H9 (cell line): ENCODE data around the gene ZAP70. TPM values are rescaled to one million over a fixed set of nuclear protein-coding genes. Genes with fewer than 3 reads are reported as not detected.

Source experiments
- DNase-seq: peaks from one replicate; pipeline ENCODE4 v3.0.0-alpha.2; 2017
- H2AFZ ChIP-seq: one replicate; pipeline ENCODE4 v1.6.1; 2013; ENCODE audit warnings: mild to moderate bottlenecking, low read length, control low read depth, moderate library complexity
- H2AK5ac ChIP-seq: 2 replicates; pipeline ENCODE4 v1.6.1; 2013; ENCODE audit warnings: low read length, control low read depth, mixed read lengths; ENCODE audit not compliant: insufficient read length
- H2BK120ac ChIP-seq: one replicate; pipeline ENCODE4 v1.6.1; 2013; ENCODE audit warnings: low read depth, mild to moderate bottlenecking, low read length, control low read depth, inconsistent platforms; ENCODE audit not compliant: poor library complexity, severe bottlenecking
- H2BK12ac ChIP-seq: 2 replicates; pipeline ENCODE4 v1.6.1; 2013; ENCODE audit warnings: low read length, control low read depth, mixed read lengths, low read depth; ENCODE audit not compliant: insufficient read length
- H2BK15ac ChIP-seq: 2 replicates; pipeline ENCODE4 v1.6.1; 2013; ENCODE audit warnings: low read depth, low read length, control low read depth
- H2BK20ac ChIP-seq: one replicate; pipeline ENCODE4 v1.6.1; 2013; ENCODE audit warnings: low read depth, mild to moderate bottlenecking, low read length, control low read depth, inconsistent platforms; ENCODE audit not compliant: poor library complexity, severe bottlenecking
- H2BK5ac ChIP-seq: 2 replicates; pipeline ENCODE4 v1.6.1; 2013; ENCODE audit warnings: low read length, control low read depth, mixed read lengths; ENCODE audit not compliant: insufficient read length
- H3K14ac ChIP-seq: 2 replicates; pipeline ENCODE4 v1.6.1; 2013; ENCODE audit warnings: low read length, control low read depth; ENCODE audit not compliant: insufficient read depth
- H3K18ac ChIP-seq: 2 replicates; pipeline ENCODE4 v1.6.1; 2013; ENCODE audit warnings: low read depth, mild to moderate bottlenecking, mixed read lengths, low read length, control low read depth; ENCODE audit not compliant: insufficient read length
- H3K23ac ChIP-seq: 2 replicates; pipeline ENCODE4 v1.6.1; 2013; ENCODE audit warnings: low read length, control low read depth, mixed read lengths, low read depth; ENCODE audit not compliant: insufficient read length
- H3K23me2 ChIP-seq: 2 replicates; pipeline ENCODE4 v1.6.1; 2013; ENCODE audit warnings: low read depth, mild to moderate bottlenecking, mixed read lengths, low read length, control low read depth; ENCODE audit not compliant: insufficient read length, poor library complexity, severe bottlenecking
- H3K27ac ChIP-seq: 2 replicates; pipeline ENCODE4 v1.5.1; 2013; ENCODE audit warnings: low read length, control low read depth, mixed read lengths, low read depth; ENCODE audit not compliant: insufficient read length
- H3K27me3 ChIP-seq: 2 replicates; pipeline ENCODE4 v1.6.1; 2013; ENCODE audit warnings: low read length, control low read depth, inconsistent platforms; ENCODE audit not compliant: insufficient read depth
- H3K4ac ChIP-seq: 2 replicates; pipeline ENCODE4 v1.6.1; 2013; ENCODE audit warnings: low read depth, mild to moderate bottlenecking, control low read depth, inconsistent platforms, low read length, moderate library complexity
- H3K4me1 ChIP-seq: 2 replicates; pipeline ENCODE4 v1.6.1; 2013; ENCODE audit warnings: low read length, control low read depth, inconsistent platforms; ENCODE audit not compliant: insufficient read depth
- H3K4me2 ChIP-seq: 2 replicates; pipeline ENCODE4 v1.6.1; 2013; ENCODE audit warnings: low read length, control low read depth, mixed read lengths; ENCODE audit not compliant: insufficient read length, insufficient read depth
- H3K56ac ChIP-seq: 2 replicates; pipeline ENCODE4 v1.6.1; 2013; ENCODE audit warnings: low read depth, mild to moderate bottlenecking, mixed read lengths, low read length, control low read depth; ENCODE audit not compliant: insufficient read length
- H3K79me1 ChIP-seq: 2 replicates; pipeline ENCODE4 v1.6.1; 2013; ENCODE audit warnings: low read depth, mild to moderate bottlenecking, moderate library complexity, low read length, control low read depth, inconsistent platforms; ENCODE audit not compliant: insufficient read depth, poor library complexity, severe bottlenecking
- H3K79me2 ChIP-seq: 2 replicates; pipeline ENCODE4 v1.6.1; 2013; ENCODE audit warnings: low read length, control low read depth, inconsistent platforms; ENCODE audit not compliant: insufficient read depth
- H3K9ac ChIP-seq: 2 replicates; pipeline ENCODE4 v1.6.1; 2013; ENCODE audit warnings: low read length, control low read depth, mixed read lengths; ENCODE audit not compliant: insufficient read length; ENCODE audit errors: extremely low read depth
- H3K9me3 ChIP-seq: one replicate; pipeline ENCODE4 v1.6.1; 2013; ENCODE audit warnings: low read depth, low read length, inconsistent platforms; ENCODE audit not compliant: control insufficient read depth
- H3T11ph ChIP-seq: one replicate; pipeline ENCODE4 v1.6.1; 2013; ENCODE audit warnings: mild to moderate bottlenecking, low read length, control low read depth, inconsistent platforms
- H4K20me1 ChIP-seq: one replicate; pipeline ENCODE4 v1.6.1; 2013; ENCODE audit not compliant: control insufficient read depth, insufficient read length, insufficient read depth
- H4K5ac ChIP-seq: 2 replicates; pipeline ENCODE4 v1.6.1; 2013; ENCODE audit warnings: low read depth, mild to moderate bottlenecking, mixed read lengths, low read length, control low read depth; ENCODE audit not compliant: insufficient read length
- H4K8ac ChIP-seq: replicated peaks from 2 replicates; pipeline ENCODE4 v1.6.1; 2013; ENCODE audit warnings: low read length, control low read depth, mixed read lengths, low read depth; ENCODE audit not compliant: insufficient read length
- H4K91ac ChIP-seq: 2 replicates; pipeline ENCODE4 v1.6.1; 2013; ENCODE audit warnings: low read depth, mild to moderate bottlenecking, moderate library complexity, mixed read lengths, low read length, control low read depth; ENCODE audit not compliant: insufficient read length
- H3K27ac Mint-ChIP-seq, 3 experiments: 2 replicates in 2 of 3; 3 replicates in 1 of 3; pipeline ENCODE4 v1.8.0; 2020 to 2021; ENCODE audit warnings: mixed read lengths in 3 of 3, mild to moderate bottlenecking in 1 of 3, moderate library complexity in 1 of 3
- H3K27me3 Mint-ChIP-seq: 2 replicates; pipeline ENCODE4 v1.8.0; 2021; ENCODE audit warnings: low read depth, mild to moderate bottlenecking, moderate library complexity, mixed read lengths
- H3K36me3 Mint-ChIP-seq, 3 experiments: 2 replicates in 2 of 3; 3 replicates in 1 of 3; pipeline ENCODE4 v1.8.0; 2020 to 2021; ENCODE audit warnings: low read depth in 3 of 3, mixed read lengths in 3 of 3; ENCODE audit not compliant: insufficient read depth in 1 of 3
- H3K4me1 Mint-ChIP-seq, 2 experiments: 2 replicates each; pipeline ENCODE4 v1.8.0; 2020; ENCODE audit warnings: mixed read lengths in 2 of 2
- H3K4me3 Mint-ChIP-seq, 2 experiments: 2 replicates in 1 of 2; 3 replicates in 1 of 2; pipeline ENCODE4 v1.8.0; 2020 to 2021; ENCODE audit warnings: mild to moderate bottlenecking in 2 of 2, mixed read lengths in 2 of 2, moderate library complexity in 1 of 2
- H3K9me3 Mint-ChIP-seq, 2 experiments: 2 replicates in 1 of 2; 3 replicates in 1 of 2; pipeline ENCODE4 v1.8.0; 2020; ENCODE audit warnings: mild to moderate bottlenecking in 2 of 2, mixed read lengths in 2 of 2, moderate library complexity in 1 of 2
- WGBS: extraction: QIAGEN DNeasy Blood & Tissue Kit; methylation state at CpG from one replicate; pipeline ENCODE4 v1.1.7; 2013; ENCODE audit warnings: missing lambda C conversion rate, low lambda C conversion rate, mixed read lengths; ENCODE audit not compliant: insufficient read length; ENCODE audit errors: extremely low coverage; 5-methylcytosine and 5-hydroxymethylcytosine counted together
- total RNA-seq: library from RNA; stranded (reverse); gene quantifications from 2 replicates; pipeline ENCODE4 v1.2.1, GENCODE V29; 2021
- TF ChIP-seq, protein P1 (sequence below): fragments of 200-600 bp; sonication (generic); conservative IDR thresholded peaks from 3 replicates; pipeline ENCODE4 v1.8.0; 2021; ENCODE audit warnings: antibody characterized with exemption, mild to moderate bottlenecking

ZAP70 gene
- total RNA-seq, 1 experiment from 2014 or later, result 0.24 TPM

DNA sequence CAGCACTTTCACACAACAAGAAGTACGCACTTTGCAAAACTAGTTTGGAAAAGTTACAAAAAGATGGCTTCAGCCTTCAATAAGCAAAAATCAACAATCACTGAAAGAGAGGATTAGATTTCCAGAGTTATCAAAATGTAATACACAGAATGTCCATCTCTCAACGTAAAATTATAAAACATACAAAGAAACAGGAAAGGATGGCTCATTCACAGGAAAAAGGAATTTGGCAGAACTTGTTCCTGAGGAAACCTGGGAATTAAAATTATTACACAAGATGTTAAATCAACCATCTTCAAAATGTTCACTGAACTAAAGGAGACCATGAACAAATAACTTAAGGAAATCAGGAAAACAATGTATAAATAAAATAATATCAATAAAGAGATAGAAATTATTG is 35.9 kb upstream of the ZAP70 start:
- no peak overlapping the region for H3K4me2 ChIP-seq
- H4K91ac ChIP-seq, result no peak overlapping the region
- H2BK20ac ChIP-seq, result no peak overlapping the region
- no peak overlapping the region for H3K9ac ChIP-seq
- peaks cover 0 to 31% (median 2%) of the 10 kb centered on the region in 3 experiments; a peak in 5 of 7 replicates for H3K36me3 Mint-ChIP-seq
- no peak overlapping the region for H4K5ac ChIP-seq
- no peaks in the 10 kb centered on the region for H3K79me1 ChIP-seq
- H3K4me1 ChIP-seq, result no peaks in the 10 kb centered on the region
- H3K56ac ChIP-seq, result no peak overlapping the region
- no peak overlapping the region for H2AK5ac ChIP-seq
- no CpG with 5 or more reads among the region's 2 CpGs for WGBS
- no peak overlapping the region for H3K23ac ChIP-seq
- H3K79me2 ChIP-seq, result no peaks in the 10 kb centered on the region
- no peak overlapping the region for H3T11ph ChIP-seq
- H4K8ac ChIP-seq, result no peak overlapping the region
- H3K4me1 Mint-ChIP-seq, result peaks cover 6 to 10% of the 10 kb centered on the region in 2 experiments
- H3K27me3 Mint-ChIP-seq, result no peaks in the 10 kb centered on the region
- no peak overlapping the region for H2AFZ ChIP-seq
- peaks cover 24 to 39% of the 10 kb centered on the region in 2 experiments for H3K9me3 Mint-ChIP-seq
- no peak overlapping the region for H3K18ac ChIP-seq
- H3K27ac ChIP-seq, result no peak overlapping the region
- no peak overlapping the region for H2BK120ac ChIP-seq
- H3K4ac ChIP-seq, result no peak overlapping the region
- H3K27ac Mint-ChIP-seq, result no peak overlapping the region
- TF ChIP-seq, protein P1, sequence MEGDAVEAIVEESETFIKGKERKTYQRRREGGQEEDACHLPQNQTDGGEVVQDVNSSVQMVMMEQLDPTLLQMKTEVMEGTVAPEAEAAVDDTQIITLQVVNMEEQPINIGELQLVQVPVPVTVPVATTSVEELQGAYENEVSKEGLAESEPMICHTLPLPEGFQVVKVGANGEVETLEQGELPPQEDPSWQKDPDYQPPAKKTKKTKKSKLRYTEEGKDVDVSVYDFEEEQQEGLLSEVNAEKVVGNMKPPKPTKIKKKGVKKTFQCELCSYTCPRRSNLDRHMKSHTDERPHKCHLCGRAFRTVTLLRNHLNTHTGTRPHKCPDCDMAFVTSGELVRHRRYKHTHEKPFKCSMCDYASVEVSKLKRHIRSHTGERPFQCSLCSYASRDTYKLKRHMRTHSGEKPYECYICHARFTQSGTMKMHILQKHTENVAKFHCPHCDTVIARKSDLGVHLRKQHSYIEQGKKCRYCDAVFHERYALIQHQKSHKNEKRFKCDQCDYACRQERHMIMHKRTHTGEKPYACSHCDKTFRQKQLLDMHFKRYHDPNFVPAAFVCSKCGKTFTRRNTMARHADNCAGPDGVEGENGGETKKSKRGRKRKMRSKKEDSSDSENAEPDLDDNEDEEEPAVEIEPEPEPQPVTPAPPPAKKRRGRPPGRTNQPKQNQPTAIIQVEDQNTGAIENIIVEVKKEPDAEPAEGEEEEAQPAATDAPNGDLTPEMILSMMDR, result no peak
- no peak overlapping the region for H2BK12ac ChIP-seq
- H3K14ac ChIP-seq, result no peak overlapping the region
- H3K4me3 Mint-ChIP-seq, result no peak overlapping the region
- H4K20me1 ChIP-seq, result no peaks in the 10 kb centered on the region
- no peaks in the 10 kb centered on the region for H3K9me3 ChIP-seq
- no peak overlapping the region for H2BK5ac ChIP-seq
- no peak for DNase-seq
- no peaks in the 10 kb centered on the region for H3K23me2 ChIP-seq
- H3K27me3 ChIP-seq, result no peaks in the 10 kb centered on the region; the same call in 1 of the 2 replicates
- no peak overlapping the region for H2BK15ac ChIP-seq
